ENCODE data around the gene CLCF1. TPM values are rescaled to one million over a fixed set of nuclear protein-coding genes. Genes with fewer than 3 reads are reported as not detected.
"Not testable (repeated sequence)": the region's sequence is repeated elsewhere in the genome, so short reads cannot be mapped to it uniquely, and the experiment has no call there.

The CLCF1 gene
- polyA plus RNA-seq, 3 donors: 4.8 to 8.1 (median 8.0) TPM

DNA sequence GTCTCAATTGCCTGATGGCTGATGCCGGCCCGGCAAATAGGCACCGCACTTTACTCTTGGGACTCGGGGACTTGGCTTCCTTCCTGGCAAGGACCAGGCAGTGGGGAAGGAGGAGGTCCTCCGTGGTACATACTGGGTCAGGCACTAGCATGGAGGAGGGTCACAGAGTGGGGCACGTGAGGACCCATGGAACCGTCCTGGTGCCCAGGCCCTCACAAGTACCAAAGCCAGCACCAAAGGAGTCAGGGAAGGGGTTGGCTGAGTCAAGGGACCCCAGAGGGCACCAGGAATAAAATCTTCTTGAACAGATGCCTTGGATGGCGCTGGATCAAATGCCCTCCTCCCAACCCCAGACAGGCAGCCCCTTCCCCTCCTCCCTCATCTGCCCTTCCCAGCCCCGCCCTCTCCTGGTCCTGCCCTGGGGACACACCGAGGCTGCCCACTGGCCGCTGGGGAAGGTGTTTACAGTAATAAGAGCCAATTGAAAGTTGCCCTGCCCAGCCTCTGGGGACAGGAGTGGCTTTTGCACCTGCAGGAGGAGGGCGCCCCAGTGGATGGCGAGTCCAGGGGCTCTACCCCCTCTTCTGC, 36.5 kb upstream of the CLCF1 start:
- DNase-seq: no peak

DNA sequence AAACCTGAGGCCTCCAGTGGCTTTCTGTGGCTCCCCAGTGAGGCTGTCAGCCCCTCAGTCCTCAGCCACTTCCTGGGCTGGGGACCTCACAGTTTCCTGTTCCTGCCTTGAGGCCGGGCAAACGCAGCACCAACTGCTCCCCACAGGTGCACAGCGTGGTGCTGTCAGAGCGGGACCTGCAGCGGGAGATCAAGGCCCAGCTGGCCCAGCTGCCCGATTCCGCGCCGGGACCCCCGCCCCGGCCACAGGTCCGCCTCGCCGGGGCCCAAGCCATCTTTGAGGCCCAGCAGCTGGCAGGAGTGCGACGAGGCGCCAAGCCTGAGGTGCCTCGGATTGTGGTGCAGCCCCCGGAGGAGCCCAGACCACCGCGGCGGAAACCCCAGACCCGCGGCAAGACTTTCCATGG, 35.9 kb upstream of the CLCF1 start:
- no peak for DNase-seq

DNA sequence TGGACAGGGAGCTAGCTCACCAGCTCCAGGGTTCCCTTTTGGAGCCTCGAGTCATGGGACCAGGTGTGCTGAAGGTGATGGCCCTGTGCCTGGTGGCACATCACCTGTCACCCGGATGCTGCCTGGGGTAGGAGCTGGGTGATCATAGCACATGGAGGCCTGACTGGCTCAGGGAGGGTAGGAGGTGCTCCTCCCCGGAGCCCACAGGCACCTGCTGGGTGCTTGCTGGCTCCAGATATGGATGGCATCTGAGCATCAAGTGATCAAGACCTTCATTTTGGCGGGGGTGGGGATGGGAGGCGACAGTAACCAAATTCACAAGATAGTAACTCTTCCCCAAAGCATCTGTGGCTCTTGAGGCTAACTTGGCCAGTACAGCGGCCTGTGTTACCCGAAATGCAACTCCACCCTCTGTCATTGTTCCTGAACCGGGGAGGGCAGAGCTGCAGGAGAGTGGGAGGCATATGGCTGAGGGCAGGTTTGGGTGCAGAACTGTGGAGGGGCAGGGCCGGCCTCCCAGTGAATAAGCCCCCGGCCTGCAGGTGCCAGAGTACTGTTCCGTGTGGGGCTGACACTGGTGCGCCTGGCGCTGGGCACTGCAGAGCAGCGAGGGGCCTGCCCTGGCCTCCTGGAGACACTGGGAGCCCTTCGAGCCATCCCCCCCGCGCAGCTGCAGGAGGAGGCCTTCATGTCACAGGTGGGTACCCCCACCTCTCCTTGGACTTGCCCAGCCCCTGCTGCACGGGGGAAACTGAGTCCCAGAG, 35.2 kb upstream of the CLCF1 start:
- no peak for DNase-seq

GRCh38 chr11:67407688-67408163, 34.3 kb upstream of the CLCF1 start:
- no peak for DNase-seq

- DNase-seq: no peak
These were observed 33.7 kb upstream of the CLCF1 start for GRCh38 chr11:67406969-67407687.

DNA sequence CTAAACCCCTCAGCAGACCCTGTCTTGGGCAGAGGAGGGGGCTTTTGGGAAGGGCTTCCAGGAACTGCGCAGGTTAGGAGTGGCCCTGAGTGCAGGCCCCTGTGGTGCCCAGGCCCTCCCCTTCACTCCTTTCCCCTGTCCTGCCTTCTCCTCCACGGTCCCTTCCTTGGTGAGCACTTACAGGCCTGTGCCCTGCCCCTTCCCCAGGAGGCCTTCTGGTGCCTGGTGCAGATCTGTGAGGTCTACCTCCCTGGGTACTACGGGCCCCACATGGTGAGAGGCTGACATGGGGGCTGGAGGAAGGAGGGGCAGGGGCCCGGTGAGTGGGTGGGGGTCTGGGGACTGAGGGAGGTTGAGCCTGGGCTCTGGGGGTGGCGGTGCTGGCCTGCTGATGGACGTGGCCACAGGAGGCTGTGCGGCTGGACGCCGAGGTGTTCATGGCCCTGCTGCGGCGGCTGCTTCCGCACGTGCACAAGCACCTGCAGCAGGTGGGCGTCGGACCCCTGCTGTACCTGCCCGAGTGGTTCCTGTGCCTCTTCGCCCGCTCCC, 33.1 kb upstream of the CLCF1 start:
- DNase-seq: no peak

DNA sequence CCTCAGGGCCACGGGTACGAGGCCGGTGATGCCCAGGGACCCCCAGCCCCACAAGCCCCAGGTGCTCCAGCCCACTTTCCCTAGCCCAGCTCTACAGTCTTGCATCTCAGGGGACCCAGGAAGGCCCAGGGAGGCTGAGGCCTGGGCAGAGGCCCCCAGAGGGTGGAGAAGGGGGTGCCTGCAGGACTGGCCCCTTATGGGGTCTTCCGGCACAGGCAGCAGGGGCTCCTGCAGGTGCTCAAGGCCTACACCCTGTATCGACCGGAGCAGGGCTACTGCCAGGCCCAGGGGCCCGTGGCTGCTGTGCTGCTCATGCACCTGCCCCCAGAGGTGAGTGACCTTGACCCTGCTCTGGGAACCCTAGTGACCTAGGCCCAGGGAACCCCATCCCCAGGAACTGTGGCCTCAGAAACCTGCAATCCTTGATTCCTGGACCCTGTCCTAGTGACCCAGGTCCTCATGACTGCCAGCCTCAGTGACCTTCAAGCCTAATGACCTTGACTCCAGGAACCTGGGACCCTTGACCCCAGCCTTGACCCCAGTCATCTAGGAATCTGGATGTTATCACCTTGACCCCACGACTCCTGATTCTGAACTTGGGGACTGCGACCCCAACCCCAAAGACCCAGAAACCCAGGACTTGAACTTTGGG, 32.4 kb upstream of the CLCF1 start:
- no peak for DNase-seq

DNA sequence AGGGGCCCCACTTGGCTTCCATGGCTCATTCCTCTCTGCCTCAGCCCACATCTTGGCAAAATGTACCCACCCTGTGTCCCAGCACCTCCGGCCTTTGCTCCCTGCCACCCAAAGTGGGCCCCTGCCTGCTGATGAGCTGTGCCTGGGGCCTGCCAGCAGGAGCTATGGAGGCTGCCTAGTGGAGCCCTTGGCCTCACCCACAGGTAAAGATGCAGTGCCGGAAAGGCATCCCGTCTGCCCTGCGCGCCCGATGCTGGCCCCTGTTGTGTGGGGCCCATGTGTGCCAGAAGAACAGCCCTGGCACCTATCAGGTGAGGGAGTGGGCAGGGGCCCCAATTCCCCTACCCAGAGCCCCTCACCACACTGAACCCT, 31.8 kb upstream of the CLCF1 start:
- no peak for DNase-seq

- no peak for DNase-seq
These were observed 31.3 kb upstream of the CLCF1 start for GRCh38 chr11:67404515-67405195.

- not testable (repeated sequence) for DNase-seq
These were observed 29.7 kb upstream of the CLCF1 start for GRCh38 chr11:67403085-67403484.

GRCh38 chr11:67402192-67402839, 28.9 kb upstream of the CLCF1 start:
- DNase-seq: not testable (repeated sequence)

DNA sequence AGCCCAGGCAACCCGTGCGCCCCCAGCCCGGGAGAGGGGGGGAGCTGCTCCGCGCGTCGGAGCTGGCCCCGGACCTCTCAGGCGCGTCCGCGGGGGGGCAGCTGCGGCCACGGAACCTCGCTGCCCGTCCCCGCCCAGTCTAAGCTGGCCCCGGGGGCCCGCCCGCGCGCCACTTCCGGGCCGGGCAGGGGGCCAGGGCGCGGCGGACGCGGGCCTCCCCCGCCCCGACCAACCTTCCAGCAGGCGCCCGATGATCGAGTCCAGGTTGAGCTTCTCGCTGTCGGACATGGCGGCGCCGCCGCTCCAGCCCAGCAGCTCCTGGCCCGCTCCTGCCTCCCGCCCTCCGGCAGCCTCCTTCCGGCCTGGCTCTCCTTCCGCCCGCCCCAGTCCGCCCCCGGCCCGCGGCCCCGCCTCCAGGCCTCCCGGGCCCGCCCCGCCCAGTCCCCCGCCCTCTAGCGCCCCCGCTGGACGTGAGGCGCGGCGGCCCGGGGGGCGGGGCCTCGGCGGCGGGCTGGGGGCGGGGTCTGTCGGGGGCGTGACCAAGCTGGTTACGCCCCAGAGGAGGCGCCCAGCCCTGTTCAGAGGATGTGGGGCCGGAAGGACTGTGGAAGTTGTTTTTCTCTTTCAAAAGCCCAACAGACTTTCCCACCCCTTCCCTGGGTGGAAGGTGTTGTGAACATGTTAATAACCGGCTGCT, 28.2 kb upstream of the CLCF1 start, which contains the start of gene PPP1CA:
Gene PPP1CA, minus strand, starts transcription at position 364 of the 697 bp plus-strand sequence. Its CDS starts 76 bp downstream, at position 288.
- peak; percentile 89 for DNase-seq

GRCh38 chr11:67400942-67401494, 27.6 kb upstream of the CLCF1 start:
- DNase-seq: no peak

- DNase-seq: no peak
These were observed 27.0 kb upstream of the CLCF1 start for GRCh38 chr11:67400251-67400941.

DNA sequence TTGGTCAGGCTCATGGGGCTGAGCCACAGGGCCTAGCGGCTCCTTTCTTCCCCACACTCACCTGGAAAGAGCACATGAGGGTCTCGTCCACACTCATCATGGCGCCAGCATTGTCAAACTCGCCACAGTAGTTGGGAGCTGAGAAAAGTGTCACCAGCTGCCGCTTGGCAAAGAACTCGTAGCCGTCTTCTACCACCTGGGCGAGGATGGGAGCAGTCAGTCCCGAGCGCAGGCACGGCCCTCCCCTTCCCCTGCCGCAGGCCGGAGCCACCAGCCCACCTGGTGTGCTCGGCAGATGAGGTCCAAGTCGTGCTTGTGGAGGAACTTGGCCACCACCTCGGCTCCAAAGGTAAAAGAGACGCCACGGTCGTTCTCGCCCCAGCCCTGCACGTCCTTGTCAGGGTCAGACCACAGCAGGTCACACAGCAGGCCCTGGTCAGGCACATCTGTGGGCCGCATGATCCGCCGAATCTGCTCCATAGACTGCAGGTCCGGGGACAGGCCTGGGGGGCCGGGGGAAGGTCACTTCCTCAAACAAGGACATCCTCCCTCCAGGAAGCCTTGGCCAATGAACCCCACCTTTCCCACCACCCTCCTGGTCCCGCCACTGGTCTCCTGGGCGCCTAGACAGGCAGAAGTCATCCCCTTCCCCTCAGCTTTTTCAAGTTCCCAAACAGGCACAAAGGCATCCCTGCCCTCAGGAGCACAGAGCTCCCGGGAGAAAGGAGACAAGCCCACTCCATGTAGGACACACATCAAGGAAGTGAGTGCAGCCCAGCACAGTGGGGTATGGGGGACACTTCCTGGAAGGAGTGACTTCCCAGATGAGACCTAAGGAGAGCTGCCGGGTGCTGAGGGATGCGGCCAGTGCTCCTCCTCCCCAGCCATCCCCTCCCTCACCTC, 25.5 kb upstream of the CLCF1 start:
- no peak for DNase-seq

- DNase-seq: no peak
These were observed 24.7 kb upstream of the CLCF1 start for GRCh38 chr11:67397986-67398660.

DNA sequence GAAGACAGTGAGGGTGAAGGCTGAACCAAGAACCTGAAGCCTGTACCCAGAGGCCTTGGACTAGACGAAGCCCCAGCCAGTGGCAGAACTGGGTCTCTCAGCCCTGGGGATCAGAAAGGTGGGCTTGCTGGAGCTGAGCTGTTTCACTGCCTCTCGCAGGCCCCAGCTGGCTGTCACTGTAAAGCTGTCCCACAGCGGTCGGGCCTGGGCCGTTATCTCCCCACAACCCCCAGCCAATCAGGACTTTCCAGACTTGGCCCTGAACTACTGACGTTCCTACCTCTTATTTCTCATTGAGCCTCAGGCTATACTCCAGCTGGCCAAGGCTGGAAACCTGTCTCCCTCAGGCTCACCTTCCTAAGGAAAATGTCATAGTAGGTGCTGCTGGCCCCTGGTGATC, 24.1 kb upstream of the CLCF1 start:
- no peak for DNase-seq

Data from renal pelvis (tissue), 4 donors.